ENCODE measurements around the gene KIF11. TPM values are rescaled to one million over a fixed set of nuclear protein-coding genes. Genes with fewer than 3 reads are reported as not detected.

Gene KIF11
- total RNA-seq, 2 experiments from 2014 or later = 43.8 to 44.4 TPM

- peaks cover 3% of the 10 kb centered on the region for H3K27me3 Mint-ChIP-seq
- peaks cover 34% of the 10 kb centered on the region for H3K36me3 Mint-ChIP-seq (ENCODE audit: low read depth)
- H3K4me3 Mint-ChIP-seq = no peak overlapping the region
- no peaks in the 10 kb centered on the region for H3K4me1 Mint-ChIP-seq (ENCODE audit: low read depth)
- TF ChIP-seq CTCF (IDR thresholded peaks at IDR 0.05) = no peak
- H3K9me3 Mint-ChIP-seq = no peaks in the 10 kb centered on the region
- H3K27ac Mint-ChIP-seq = no peak overlapping the region
- intact Hi-C loops (cut with micrococcal nuclease) = no loop called here
- ChIA-PET POLR2A (no interaction called here), CTCF (no interaction called here)
- ATAC-seq = no peak
- DNase-seq = no peak
Observed at GRCh38 chr10:92655426-92655825, 62.5 kb downstream of the KIF11 start.

- peaks cover 3% of the 10 kb centered on the region for H3K27me3 Mint-ChIP-seq
- intact Hi-C loops (cut with micrococcal nuclease) = no loop called here
- H3K36me3 Mint-ChIP-seq (ENCODE audit: low read depth) = peaks cover 28% of the 10 kb centered on the region
- no peak overlapping the region for H3K27ac Mint-ChIP-seq
- H3K4me1 Mint-ChIP-seq (ENCODE audit: low read depth) = no peaks in the 10 kb centered on the region
- CTCF ChIA-PET = no interaction called here
- H3K9me3 Mint-ChIP-seq = no peaks in the 10 kb centered on the region
- TF ChIP-seq CTCF (IDR thresholded peaks at IDR 0.05) = no peak
- DNase-seq (no peak), ATAC-seq (no peak)
- POLR2A ChIA-PET = interaction anchor here (0.6 to 1.0 kb wide), 2 partner anchors 129 to 295 kb away, joined by 3 read pairs; no protein-coding TSS in a partner anchor
- H3K4me3 Mint-ChIP-seq = no peak overlapping the region
Observed at GRCh38 chr10:92656266-92656961, 63.5 kb downstream of the KIF11 start.

- Mint-ChIP-seq H3K9me3 (no peaks in the 10 kb centered on the region), H3K27me3 (peaks cover 3% of the 10 kb centered on the region), H3K4me3 (no peak overlapping the region), H3K36me3 (ENCODE audit: low read depth) (peaks cover 24% of the 10 kb centered on the region), H3K27ac (no peak overlapping the region), H3K4me1 (ENCODE audit: low read depth) (no peaks in the 10 kb centered on the region)
- ChIA-PET POLR2A (interaction anchor here (0.6 to 1.0 kb wide), 2 partner anchors 129 to 295 kb away, joined by 3 read pairs; no protein-coding TSS in a partner anchor), CTCF (no interaction called here)
- TF ChIP-seq CTCF (IDR thresholded peaks at IDR 0.05) = no peak
- intact Hi-C loops (cut with micrococcal nuclease) = no loop called here
- no peak for DNase-seq
- ATAC-seq = no peak
Observed at GRCh38 chr10:92657024-92657423, 64.1 kb downstream of the KIF11 start.

- Mint-ChIP-seq H3K27me3 (peaks cover 3% of the 10 kb centered on the region), H3K36me3 (ENCODE audit: low read depth) (no peaks in the 10 kb centered on the region), H3K27ac (no peak overlapping the region), H3K4me3 (no peak overlapping the region), H3K9me3 (peaks cover 11% of the 10 kb centered on the region), H3K4me1 (ENCODE audit: low read depth) (no peaks in the 10 kb centered on the region)
- no peak for TF ChIP-seq CTCF (IDR thresholded peaks at IDR 0.05)
- intact Hi-C loops (cut with micrococcal nuclease) = no loop called here
- ChIA-PET POLR2A (no interaction called here), CTCF (no interaction called here)
- ATAC-seq (no peak), DNase-seq (no peak)
Observed at GRCh38 chr10:92662848-92663247, 69.9 kb downstream of the KIF11 start.

GRCh38 chr10:92664322-92664721, 71.4 kb downstream of the KIF11 start:
- POLR2A ChIA-PET = no interaction called here
- CTCF ChIA-PET = no interaction called here
- Mint-ChIP-seq H3K9me3 (peaks cover 11% of the 10 kb centered on the region), H3K4me1 (ENCODE audit: low read depth) (no peaks in the 10 kb centered on the region), H3K27me3 (no peaks in the 10 kb centered on the region), H3K4me3 (no peak overlapping the region), H3K36me3 (ENCODE audit: low read depth) (no peaks in the 10 kb centered on the region), H3K27ac (no peak overlapping the region)
- intact Hi-C loops (cut with micrococcal nuclease) = no loop called here
- TF ChIP-seq CTCF (IDR thresholded peaks at IDR 0.05) = no peak
- DNase-seq (no peak), ATAC-seq (no peak)
